ENCODE measurements around the gene RGS12.

RGS12 gene

GRCh38 chr4:3313139-3313538 is 20.3 kb downstream of the RGS12 start:
- TF ChIP-seq CTCF (IDR thresholded peaks at IDR 0.05; ENCODE audit: insufficient read depth, low read length), result no peak
- no peak for TF ChIP-seq REST (IDR thresholded peaks at IDR 0.05; ENCODE audit: insufficient replicate concordance, low read depth)
- no peak for TF ChIP-seq SPI1 (IDR thresholded peaks at IDR 0.05; ENCODE audit: borderline replicate concordance, low read depth)
- TF ChIP-seq GABPA (IDR thresholded peaks at IDR 0.05; ENCODE audit: low read depth), result no peak
- no peak for TF ChIP-seq POLR2AphosphoS5 (IDR thresholded peaks at IDR 0.05; ENCODE audit: low read depth)

GRCh38 chr4:3313556-3314228 is 20.9 kb downstream of the RGS12 start:
- DNase-seq (ENCODE audit: low read depth in 1 of 2, low spot score in 1 of 2), result no peak
- no peaks in the 10 kb centered on the region for H3K27me3 ChIP-seq (ENCODE audit: insufficient read depth, poor library complexity, severe bottlenecking)
- no peak overlapping the region for H3K27ac ChIP-seq (replicated peaks)
- no peak for TF ChIP-seq GABPA (IDR thresholded peaks at IDR 0.05; ENCODE audit: low read depth)
- no peak for TF ChIP-seq REST (IDR thresholded peaks at IDR 0.05; ENCODE audit: insufficient replicate concordance, low read depth)
- TF ChIP-seq POLR2AphosphoS5 (IDR thresholded peaks at IDR 0.05; ENCODE audit: low read depth), result no peak
- no peak for TF ChIP-seq CTCF (IDR thresholded peaks at IDR 0.05; ENCODE audit: insufficient read depth, low read length)
- TF ChIP-seq SPI1 (IDR thresholded peaks at IDR 0.05; ENCODE audit: borderline replicate concordance, low read depth), result no peak
- no peak overlapping the region for H3K4me3 ChIP-seq (replicated peaks; ENCODE audit: insufficient read depth, low read length)

More at GRCh38 chr4:3313139-3313538, 20.3 kb downstream of the RGS12 start:
- no peak overlapping the region for H3K27ac ChIP-seq (replicated peaks)
- no peaks in the 10 kb centered on the region for H3K27me3 ChIP-seq (ENCODE audit: insufficient read depth, poor library complexity, severe bottlenecking)
- DNase-seq (ENCODE audit: low read depth in 1 of 2, low spot score in 1 of 2), result no peak
- no peak overlapping the region for H3K4me3 ChIP-seq (replicated peaks; ENCODE audit: insufficient read depth, low read length)

GRCh38 chr4:3314706-3315260 is 22.0 kb downstream of the RGS12 start:
- Histone ChIP-seq H3K27ac (replicated peaks) (no peak overlapping the region), H3K27me3 (ENCODE audit: insufficient read depth, poor library complexity, severe bottlenecking) (no peaks in the 10 kb centered on the region), H3K4me3 (replicated peaks; ENCODE audit: insufficient read depth, low read length) (no peak overlapping the region)
- TF ChIP-seq POLR2AphosphoS5 (IDR thresholded peaks at IDR 0.05; ENCODE audit: low read depth), result no peak
- TF ChIP-seq SPI1 (IDR thresholded peaks at IDR 0.05; ENCODE audit: borderline replicate concordance, low read depth), result no peak
- no peak for TF ChIP-seq CTCF (IDR thresholded peaks at IDR 0.05; ENCODE audit: insufficient read depth, low read length)
- DNase-seq (ENCODE audit: low read depth in 1 of 2, low spot score in 1 of 2), result no peak
